Stimulated activated CD8-positive, alpha-beta memory T cell treated with anti-CD3 and anti-CD28 coated beads, Interleukin-4, amount 100 ng/mL, for 24 hours (primary cell): ENCODE results near the gene TMEM14A.
"Not testable (repeated sequence)": the region's sequence is repeated elsewhere in the genome, so short reads cannot be mapped to it uniquely, and the experiment has no call there.

ENCODE experiments used
- DNase-seq: peaks from one replicate; pipeline ENCODE4 v3.0.0-alpha.2; 2020; ENCODE audit warnings: low read depth

The TMEM14A gene

DNA sequence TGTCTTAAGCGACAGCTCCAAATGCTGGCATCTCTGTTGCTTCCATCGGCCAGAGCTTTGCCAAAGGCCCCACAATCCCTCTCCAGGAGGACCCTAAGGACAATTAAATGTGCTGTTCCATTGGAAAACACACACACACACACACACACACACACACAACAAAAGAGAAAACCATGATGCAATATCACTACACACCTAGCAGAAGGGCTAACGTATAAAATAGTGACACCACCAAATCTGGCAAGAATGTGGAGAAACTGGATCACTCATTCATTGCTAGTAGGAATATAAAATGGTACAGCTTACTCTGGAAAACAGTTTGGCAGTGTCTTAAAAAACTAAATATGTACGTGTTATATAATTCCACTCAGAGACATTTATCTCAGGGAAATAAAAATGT is 13.0 kb upstream of the TMEM14A start:
- no peak for DNase-seq

DNA sequence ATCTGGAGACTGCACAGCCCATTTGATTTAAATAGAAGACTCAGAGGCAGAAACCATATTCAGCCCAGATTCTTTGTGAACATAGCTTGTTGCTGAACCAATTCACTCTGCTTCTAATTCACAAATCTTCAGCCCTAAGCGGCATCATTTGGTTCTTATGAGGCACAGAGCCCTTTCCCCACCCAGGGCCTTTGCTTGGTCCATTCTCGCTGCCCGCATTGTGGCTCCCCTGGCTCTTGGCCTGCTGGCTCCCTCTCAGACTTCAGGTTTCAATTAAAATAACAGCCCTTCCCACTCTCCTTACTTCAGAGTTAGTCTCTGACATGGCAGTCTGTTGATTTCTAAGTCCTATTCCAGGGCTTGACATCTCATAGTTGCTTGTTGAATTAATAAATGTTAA is 9.4 kb upstream of the TMEM14A start:
- DNase-seq = no peak

DNA sequence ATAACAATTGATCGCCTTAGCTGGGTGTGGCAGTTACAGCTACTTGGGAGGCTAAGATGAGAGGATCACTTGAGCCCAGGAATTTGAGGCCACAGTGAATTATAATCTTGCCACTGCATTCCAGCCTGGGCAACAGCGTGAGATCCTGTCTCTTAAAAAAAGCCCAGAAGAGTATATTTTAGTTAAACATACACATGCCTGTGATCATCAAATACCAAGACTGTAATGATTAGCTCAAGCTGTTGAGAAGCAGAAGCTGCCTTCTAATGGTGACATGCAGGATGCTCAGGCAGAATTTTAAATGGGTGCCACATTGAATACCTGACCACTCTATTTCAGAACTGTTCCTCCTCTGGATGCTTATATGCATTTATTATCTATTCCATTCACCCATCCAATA is 8.9 kb upstream of the TMEM14A start:
- DNase-seq = no peak

DNA sequence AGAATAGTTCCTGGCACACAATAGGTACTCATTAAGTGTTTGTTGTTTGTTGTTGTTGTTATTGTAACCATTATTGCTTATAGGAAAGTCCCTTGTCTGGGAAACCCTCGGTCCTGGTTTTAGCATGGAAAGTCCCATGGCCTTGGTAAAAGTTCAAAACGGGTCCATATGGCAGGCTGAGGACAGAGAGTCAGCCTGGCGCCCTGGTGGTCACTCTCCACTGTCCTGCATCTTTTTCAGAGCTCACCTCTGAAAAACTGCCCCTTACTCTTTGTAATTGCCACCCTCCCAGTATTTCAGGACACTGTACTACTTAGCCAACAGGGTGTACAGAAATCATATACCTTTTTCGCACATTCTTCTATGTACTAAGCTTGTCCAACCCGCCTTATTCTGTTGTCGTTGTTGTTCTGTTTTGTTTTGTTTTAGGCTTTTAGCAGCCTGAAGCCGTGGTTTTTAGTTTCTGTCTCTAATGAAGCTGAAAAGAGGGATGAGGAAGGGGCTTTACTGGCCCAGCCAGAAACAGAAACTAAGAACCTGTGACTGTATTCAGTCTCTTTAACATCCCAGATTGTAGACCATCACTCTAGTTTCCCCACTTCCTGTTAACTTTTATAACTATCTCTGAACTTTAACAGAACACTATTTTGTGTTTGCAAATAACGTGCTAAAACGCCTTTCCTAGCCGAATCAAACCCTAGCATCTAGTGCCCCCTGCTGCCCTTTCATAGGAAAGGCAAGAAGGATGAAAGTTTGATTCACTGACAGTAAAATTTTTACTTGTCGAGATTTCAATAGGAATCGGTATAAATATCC is 7.6 kb upstream of the TMEM14A start:
- peak; percentile 33 for DNase-seq

DNA sequence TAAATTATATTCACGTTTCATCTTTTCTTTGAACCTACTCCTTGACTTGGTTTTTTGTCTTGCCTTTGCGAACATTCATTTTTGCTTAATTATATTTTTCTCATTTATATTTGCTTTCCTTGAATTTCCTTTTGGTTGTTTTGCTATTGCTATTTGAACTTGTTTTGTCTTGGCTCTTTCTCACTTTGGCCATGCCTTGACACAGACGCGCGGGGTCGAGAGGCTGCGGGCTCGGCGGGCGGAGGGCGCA is 7.1 kb upstream of the TMEM14A start:
- DNase-seq = no peak

DNA sequence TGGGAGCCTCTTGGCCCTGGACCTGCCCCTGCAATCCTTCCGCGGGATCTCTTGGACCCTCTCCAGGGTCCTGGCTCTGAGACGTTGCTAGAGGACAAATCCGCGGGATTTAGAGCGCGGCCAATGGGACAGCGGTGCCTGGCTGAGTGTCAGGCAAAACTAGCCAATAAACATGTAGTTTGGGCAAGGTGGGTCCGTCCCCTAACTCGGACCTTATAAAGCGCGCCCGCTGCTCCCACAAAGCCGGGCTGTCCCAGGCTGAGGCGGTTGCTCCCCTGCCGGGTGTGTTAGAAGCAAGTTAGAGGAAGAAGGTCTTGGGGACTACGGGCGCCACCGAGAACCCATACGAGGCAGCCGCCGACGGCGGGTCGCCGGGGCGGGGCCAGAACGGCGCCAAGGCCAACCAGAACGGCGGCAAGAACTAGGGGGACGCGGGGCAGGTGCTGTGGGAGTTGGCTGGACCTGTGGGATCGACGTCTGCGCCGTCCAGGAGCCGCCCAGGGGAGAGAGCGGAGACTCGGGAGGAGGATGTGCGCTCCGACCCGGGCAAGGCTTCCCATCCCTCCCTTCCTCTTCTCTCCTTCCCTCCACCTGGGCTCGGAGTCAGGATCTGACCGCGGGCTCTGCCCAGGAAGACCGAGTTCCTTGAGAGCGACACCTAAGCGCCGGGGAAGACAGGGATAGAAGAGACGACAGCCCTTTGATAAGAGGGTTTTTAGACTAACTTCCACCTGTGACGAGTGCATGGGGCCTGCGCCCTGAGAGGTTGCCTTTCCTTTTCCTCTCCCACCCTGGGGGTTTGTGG is 6.5 kb upstream of the TMEM14A start:
- peak; percentile 55 for DNase-seq

DNA sequence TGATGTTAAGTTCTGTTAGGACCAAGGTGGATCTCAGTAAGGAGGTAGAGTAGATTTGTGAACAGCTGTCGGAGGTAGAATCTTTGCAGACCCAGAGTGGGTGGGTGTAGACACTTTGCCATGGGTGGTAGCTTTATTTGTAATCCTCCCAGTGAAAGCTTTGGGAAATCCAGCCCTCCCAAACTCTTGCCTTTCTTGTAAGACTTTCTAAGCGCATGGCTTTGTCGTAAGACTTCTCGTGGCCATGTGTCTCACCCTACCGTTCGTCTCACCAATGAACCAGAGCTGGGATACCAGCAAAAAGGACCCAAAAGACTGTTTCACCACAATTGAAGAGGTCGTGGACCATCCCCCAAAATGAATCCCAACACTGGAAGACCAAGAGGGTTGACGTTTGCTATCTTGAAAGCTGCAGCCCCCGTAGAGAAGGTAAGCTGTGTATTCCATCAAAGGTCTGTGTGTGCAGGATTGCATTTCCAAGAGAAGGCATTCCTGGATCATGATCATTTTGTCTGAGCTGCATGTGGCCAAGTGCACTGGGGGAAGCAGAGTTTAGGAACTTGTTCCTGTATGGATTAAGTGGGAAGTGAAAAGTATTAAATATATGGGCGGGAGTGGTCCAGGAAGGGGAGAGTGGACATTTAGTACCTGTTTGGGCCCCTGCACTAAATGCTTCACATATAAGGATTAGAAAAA is 5.8 kb upstream of the TMEM14A start:
- DNase-seq = no peak

DNA sequence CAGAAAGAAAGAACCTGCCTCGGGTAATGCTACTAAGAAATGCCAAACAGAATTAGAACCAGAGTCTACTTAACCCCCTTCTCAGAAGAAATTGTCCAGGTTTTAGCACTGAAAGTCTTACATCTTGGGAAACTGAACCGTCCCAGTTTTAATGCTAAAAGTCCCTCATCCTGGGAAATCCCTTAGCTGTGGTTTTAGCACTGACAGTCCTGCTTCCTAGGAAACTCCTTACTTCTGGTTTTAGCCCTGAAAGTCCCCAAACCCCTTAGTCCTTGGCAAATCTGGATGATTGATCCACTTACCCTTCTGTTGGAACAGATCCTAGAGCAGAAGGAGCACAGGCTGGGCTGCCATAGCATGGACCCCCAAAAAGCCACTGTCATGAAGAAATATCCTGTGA is 4.8 kb upstream of the TMEM14A start:
- no peak for DNase-seq

DNA sequence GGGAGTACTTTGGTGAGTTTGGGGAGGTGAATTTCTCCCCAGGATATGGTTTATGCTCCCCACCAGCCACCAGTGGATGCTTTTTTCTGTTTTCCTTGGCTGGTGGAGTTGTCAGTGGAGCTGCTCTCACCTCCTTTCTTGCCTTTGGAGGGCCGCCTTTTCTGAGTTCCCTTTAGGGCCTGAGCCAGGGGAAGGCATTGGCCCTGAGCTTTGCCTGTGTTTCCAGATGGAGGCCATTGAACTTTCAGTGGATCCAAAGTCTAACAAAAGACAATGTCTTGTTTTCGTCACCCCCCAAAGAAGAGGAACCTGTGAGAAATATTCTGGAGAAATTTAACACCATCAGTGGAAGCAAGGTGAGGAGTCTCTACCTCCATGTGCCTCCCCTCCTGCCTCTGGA is 4.4 kb upstream of the TMEM14A start:
- no peak for DNase-seq

DNA sequence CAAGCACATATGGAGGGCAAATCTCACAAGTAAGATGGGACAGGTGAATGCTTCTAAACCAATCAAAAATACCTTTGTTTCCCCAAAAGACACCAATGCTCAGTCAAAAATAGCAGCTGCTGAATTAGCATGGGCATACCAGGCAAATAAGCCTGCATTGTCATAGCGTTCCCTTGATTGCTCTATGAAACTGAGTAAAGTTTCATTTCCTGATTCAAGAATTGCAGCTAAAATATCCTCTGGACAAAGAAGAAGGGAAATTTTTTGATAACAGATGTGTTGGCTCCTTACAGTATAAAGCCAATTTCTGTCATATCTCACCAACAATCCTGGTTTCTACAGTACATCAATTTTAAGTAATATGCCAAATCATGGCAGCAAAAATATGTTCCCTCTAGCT is 3.3 kb upstream of the TMEM14A start:
- DNase-seq = no peak

DNA sequence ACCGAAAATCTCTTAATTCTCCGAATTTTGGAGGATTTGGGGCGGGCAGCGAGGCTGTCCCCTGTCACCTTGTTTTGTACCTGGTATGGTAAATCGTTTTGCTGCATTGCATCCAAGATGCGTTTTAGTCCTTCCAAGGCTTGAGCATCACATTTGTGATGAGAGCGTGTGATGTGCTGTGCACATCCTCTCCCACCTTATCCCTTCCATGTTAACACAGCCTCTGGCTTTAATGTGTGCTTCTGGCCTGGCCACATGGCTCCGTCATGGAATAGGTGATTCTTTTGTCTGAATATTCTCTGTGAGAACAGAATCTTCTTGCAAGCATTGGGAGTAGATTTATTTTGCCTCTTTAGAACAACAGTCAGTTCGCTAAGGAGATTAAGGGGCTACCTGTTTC is 763 bp downstream of the TMEM14A start:
- DNase-seq = no peak

DNA sequence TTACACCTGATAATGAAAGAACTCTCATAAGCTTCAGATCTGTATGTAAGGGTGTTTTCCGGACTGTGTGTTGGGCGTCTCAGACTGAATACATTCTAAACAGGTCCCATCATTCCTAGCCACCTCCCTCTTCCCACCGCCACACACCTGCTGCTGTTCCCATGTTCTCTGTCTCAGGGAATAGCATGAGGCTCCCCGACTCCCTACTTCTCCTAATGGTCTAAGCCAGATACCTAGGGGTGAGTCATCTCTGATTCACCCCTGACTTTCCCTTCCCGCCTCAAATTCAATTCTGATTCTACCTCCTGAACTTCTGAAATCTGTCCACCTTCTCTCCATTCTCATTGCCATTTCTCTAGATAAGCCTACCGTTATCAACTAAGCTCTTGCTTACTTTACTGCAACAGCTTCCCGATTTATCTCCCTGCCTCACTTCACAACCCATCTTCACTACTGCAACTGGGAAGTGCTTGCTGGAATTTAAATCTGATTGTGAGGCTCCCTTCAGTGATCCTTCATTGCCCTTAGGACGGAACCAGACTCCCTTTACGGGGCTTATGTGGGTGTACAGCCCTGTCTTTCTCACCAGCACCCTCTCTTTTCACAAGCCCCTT is 1.6 kb downstream of the TMEM14A start:
- no peak for DNase-seq

DNA sequence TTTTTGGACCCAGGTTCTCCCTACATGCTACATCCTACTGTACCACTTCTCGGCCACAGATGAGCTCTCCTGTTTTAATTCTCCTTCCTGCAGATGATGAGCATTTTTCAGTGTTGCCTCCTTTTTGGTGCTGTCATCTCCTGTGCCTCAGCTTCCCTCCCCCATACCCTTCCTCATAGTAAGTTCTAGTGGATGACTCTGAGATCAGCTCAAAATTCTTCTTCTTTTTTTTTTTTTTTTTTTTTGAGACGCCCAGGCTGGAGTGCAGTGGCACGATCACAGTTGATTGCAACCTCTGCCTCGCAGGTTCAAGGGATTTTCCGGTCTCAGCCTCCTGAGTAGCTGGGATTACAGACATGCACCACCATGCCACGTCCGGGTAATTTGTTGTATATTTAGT is 3.8 kb downstream of the TMEM14A start:
- DNase-seq = no peak

DNA sequence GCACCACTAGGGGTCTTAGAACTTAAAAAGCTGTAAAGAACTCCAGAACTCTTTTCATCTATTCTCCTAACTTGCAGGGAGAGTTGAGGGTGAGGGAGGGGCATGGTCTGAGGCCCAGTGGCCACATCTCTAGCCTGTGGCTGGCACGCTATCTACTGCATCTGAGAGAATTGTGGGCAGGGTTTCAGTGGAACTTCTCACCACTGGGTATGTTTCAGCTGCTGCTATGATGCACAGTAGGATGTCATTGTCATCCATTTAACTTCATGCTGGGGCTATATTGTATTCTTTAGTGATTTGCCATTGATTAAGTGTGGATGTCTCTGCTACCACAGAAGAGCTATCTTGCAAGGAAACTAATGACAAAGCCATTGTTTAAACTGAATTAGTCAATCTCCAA is 4.5 kb downstream of the TMEM14A start:
- DNase-seq = no peak

DNA sequence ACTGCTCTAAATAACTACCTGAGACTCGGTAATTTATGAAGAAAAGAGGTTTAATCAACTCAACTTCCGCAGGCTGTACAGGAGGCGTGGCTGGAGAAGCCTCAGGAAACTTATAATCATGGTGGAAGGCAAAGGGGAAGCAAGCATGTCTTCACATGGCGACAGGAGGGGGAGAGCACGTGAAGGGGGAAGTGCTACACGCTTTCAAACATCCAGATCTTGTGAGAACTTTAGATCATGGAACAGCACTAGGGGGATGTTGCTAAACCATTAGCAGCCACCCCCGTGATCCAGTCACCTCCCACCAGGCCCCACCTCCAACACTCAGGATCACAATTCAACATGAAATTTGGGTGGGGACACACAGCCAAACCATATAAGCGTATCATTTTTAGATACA is 5.7 kb downstream of the TMEM14A start:
- not testable (repeated sequence) for DNase-seq

DNA sequence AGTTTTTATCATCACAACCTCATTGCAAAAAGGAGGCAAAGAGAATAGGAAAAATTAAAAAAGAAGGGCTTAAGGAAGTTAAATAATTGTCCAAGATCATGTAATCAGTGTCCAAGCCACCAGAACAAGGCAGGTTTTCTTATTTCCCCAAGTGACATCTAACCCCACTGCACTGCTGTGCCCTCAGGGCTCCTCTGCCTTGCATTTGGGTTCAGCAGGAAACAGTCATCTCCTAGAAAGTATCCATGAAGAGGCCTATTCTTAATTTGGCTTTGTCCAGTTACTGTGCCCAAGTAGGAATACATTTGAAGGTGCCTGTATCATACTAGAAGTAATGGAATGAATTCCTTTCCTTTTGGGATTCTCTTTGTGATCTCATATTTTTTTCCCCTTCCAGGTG is 10.5 kb downstream of the TMEM14A start:
- no peak for DNase-seq

DNA sequence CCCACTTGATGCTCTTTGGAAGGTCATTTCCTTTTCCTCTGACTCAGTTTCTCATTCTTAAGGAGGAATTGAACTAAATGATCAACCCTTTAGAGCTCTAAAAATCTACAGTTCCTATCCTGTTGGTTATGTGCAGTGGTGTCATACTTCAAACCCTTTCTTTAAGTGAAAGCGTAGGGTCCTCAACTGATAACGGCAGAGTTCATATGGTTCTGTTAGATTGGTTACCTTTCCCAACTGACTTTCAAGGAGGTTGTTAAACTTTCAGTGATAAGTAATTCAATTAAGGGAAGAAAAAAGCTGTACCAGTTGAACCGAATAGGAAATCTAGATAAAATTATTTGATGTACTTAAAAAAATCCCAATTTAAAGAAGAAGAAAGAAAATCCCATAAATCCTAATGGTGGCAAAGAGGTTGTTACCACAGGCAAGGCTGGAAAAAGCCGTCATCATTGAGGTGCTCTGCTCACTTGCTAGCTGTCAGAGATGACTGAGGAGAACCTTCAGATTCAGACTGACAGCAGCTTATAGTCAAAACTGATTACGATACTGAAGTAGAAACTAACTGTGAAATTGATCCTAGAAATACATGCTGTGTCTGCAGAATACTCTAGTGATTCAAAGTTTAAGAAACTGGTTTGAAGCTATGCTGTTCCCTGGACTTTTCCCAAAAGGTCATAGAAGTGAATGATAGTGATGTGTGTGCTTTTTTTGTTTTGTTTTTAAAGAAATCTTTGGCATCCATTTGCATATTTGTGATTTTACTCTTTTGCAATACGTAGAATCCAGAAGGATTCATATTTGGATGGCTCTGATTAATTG is 16.2 kb downstream of the TMEM14A start:
- no peak for DNase-seq

DNA sequence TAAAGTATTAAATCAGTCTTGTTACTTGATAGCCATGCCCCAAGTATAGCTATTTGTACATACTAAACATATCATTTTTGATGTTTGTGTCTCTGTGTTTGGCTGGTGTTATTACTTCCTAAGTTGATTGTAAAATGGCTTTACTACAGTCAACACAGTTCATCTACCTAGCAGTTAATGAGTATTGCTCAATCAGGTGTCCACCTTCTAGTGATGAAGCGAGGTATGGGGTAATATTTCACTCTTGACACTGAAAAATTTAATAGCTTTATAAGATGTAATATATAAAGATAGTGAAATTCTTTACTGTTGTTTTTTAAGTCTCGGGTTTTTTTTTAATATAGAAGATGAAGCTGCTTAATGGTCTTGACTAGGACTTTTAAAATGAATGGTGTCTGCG is 18.9 kb downstream of the TMEM14A start:
- DNase-seq = no peak

DNA sequence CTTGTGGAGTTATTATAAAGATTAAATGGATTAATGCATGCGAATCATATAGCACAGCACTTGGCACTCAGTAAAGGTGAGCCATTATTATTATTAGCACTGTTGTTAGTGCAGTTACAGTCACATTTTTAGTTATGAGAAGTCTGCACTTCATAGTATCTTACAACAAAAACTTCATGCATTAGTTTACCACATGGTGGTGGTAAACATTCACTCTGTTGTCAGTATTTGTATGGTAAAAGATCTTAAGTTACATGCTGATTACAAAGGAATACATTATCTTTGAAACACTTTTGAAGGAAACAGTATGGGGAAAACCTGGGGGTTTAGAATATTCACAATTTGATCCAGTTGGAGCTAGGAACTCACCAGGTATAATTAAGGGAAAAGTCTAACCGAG is 20.8 kb downstream of the TMEM14A start:
- DNase-seq = no peak

DNA sequence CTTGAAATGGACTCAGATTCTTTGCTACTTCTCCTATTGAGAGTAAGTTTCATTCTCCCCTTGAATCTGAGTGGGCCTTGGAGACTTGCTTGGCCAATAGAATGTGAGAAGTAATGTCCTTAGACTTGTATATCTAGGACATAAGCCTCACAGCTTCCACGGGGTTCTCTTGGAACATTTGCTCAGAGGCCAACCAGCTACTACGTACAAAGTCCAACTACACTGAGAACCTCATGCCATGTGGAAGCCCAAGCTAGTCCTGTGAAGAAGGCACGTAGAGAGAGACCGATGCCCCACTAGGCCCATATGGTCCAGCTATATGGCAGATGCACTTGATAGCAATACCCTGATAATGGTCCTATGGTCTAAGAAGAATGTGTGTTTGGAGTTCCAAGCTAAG is 22.9 kb downstream of the TMEM14A start:
- no peak for DNase-seq

DNA sequence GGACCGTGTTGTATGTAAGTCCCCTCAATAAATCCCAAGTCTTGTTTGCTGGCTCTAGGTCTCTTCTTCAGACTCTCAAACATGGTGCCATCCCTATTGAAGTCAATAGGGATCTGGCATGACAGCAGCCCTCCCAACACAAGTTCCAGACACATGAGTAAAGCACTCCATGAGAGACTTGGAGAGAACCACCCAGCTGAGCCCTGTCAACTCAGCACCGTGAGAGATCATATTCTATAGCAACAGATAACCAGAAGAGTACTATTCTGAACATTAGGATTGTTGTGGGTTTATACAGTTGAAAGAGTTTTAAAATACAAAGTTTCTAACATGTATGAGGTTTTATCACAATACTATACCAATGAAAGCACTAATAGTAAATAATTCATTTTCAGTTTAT is 23.5 kb downstream of the TMEM14A start:
- DNase-seq = no peak

DNA sequence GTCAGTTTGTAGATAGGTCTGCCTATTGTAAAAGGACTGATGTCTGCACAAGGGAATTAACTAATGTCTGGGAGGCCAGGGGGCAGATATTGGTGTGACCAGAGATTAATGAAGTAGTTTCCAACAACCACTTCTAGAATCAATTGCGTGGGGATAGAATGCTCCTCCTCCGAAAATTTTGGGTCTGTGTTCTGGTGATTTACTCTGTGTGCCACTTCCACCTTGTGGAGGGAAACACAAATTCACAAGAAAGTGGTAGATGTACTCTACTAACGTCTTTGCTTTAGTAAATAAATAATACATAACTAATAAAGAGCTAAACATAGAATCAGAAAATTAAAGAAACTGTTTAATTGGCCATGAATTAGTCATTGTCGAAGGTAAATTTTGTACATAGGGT is 25.5 kb downstream of the TMEM14A start:
- no peak for DNase-seq
